H1 (cell line): ENCODE data around the gene SPTB. TPM values are rescaled to one million over a fixed set of nuclear protein-coding genes. Genes with fewer than 3 reads are reported as not detected.
A peak's percentile ranks its signal among the peaks of the same experiment; 100 is the strongest.

ENCODE experiments used
- CTCF ChIA-PET: fragments of 300-600 bp; sonication (Branson Sonifier 250); formaldehyde crosslinking; loops from one replicate; lab custom pipeline; 2021; ENCODE audit not compliant: partially characterized antibody; lab: Charles Lee
- POLR2A ChIA-PET: fragments of 300-600 bp; sonication (Branson Sonifier 250); formaldehyde crosslinking; loops from one replicate; lab custom pipeline; 2021; ENCODE audit warnings: inconsistent platforms; ENCODE audit not compliant: partially characterized antibody; lab: Charles Lee
- DNase-seq, 2 experiments: peaks; one replicate each; pipeline versions ENCODE4 v3.0.0 to v3.0.0-alpha.2; 2010 to 2022; ENCODE audit warnings: low spot score in 2 of 2, low read depth in 1 of 2, mixed read lengths in 1 of 2
- FAIRE-seq: peaks from 2 replicates; lab custom pipeline; 2011; peaks lifted over from hg19 to GRCh38; lab: Jason Lieb, UNC
- H2AFZ ChIP-seq: 2 replicates; pipeline ENCODE4 v1.8.1; 2012; ENCODE audit warnings: low read length, inconsistent platforms
- H2AK5ac ChIP-seq: 2 replicates; pipeline ENCODE4 v1.6.1; 2013; ENCODE audit warnings: low read depth, low read length
- H2BK120ac ChIP-seq: replicated peaks from 2 replicates; pipeline ENCODE3; 2013; ENCODE audit warnings: low read depth, low read length, inconsistent platforms
- H2BK12ac ChIP-seq: 2 replicates; pipeline ENCODE4 v1.6.1; 2013; ENCODE audit warnings: low read depth, low read length
- H2BK15ac ChIP-seq: 2 replicates; pipeline ENCODE4 v1.6.1; 2013; ENCODE audit warnings: low read length
- H2BK20ac ChIP-seq: 2 replicates; pipeline ENCODE4 v1.6.1; 2013; ENCODE audit warnings: low read length
- H2BK5ac ChIP-seq: 2 replicates; pipeline ENCODE4 v1.6.1; 2013; ENCODE audit warnings: low read depth, low read length
- H3K14ac ChIP-seq: 2 replicates; pipeline ENCODE4 v1.6.1; 2013; ENCODE audit warnings: inconsistent platforms; ENCODE audit not compliant: insufficient read length
- H3K18ac ChIP-seq: 2 replicates; pipeline ENCODE4 v1.6.1; 2013; ENCODE audit warnings: low read length; ENCODE audit errors: extremely low read depth
- H3K23ac ChIP-seq: 2 replicates; pipeline ENCODE4 v1.6.1; 2013; ENCODE audit warnings: inconsistent platforms; ENCODE audit not compliant: insufficient read length
- H3K23me2 ChIP-seq: 2 replicates; pipeline ENCODE4 v1.6.1; 2013; ENCODE audit warnings: low read depth, low read length
- H3K27ac ChIP-seq: 2 replicates; pipeline ENCODE4 v1.6.1; 2011; ENCODE audit warnings: low read depth, low read length, inconsistent platforms
- H3K27me3 ChIP-seq, 4 experiments: replicated peaks in 1 of 4; 1 replicate in 1 of 4; 2 replicates in 3 of 4; pipeline versions ENCODE4 v1.6.1 to v1.8.1; 2011 to 2013; ENCODE audit warnings: low read length in 3 of 4, mild to moderate bottlenecking in 3 of 4, inconsistent platforms in 2 of 4, mixed read lengths in 2 of 4, moderate library complexity in 1 of 4; ENCODE audit not compliant: control insufficient read depth in 3 of 4, insufficient read depth in 3 of 4; ENCODE audit errors: extremely low read depth in 1 of 4
- H3K36me3 ChIP-seq, 4 experiments: 2 replicates each; pipeline versions ENCODE4 v1.6.1 to v1.8.1; 2011 to 2013; ENCODE audit warnings: mild to moderate bottlenecking in 4 of 4, low read length in 3 of 4, moderate library complexity in 2 of 4, control low read depth in 1 of 4, inconsistent platforms in 1 of 4; ENCODE audit not compliant: insufficient read depth in 4 of 4, control insufficient read depth in 2 of 4
- H3K4ac ChIP-seq: replicated peaks from 2 replicates; pipeline ENCODE3; 2013; ENCODE audit warnings: low read length, low read depth, mixed read lengths, inconsistent platforms; ENCODE audit not compliant: insufficient read length
- H3K4me1 ChIP-seq, 4 experiments: replicated peaks in 1 of 4; 1 replicate in 1 of 4; 2 replicates in 3 of 4; pipeline versions ENCODE4 v1.6.1 to v1.8.1; 2011 to 2013; ENCODE audit warnings: low read length in 3 of 4, inconsistent platforms in 2 of 4, mixed read lengths in 1 of 4; ENCODE audit not compliant: insufficient read depth in 4 of 4, control insufficient read depth in 3 of 4
- H3K4me2 ChIP-seq, 2 experiments: 2 replicates each; pipeline versions ENCODE4 v1.6.1 to v1.8.1; 2011 to 2013; ENCODE audit warnings: low read depth in 2 of 2, low read length in 2 of 2, control low read depth in 1 of 2, inconsistent platforms in 1 of 2, mild to moderate bottlenecking in 1 of 2; ENCODE audit not compliant: insufficient read depth in 1 of 2
- H3K4me3 ChIP-seq, 4 experiments: fragments of 200-600, 300-600 bp in 1 of 4; sonication (generic), shearing (Covaris generic), sonication (Bioruptor Twin) in 1 of 4; 2 replicates each; pipeline versions ENCODE4 v1.5.1 to v1.8.1; 2011 to 2016; ENCODE audit warnings: low read length in 4 of 4, low read depth in 3 of 4, control low read depth in 2 of 4, inconsistent platforms in 2 of 4, mild to moderate bottlenecking in 2 of 4, mixed read lengths in 1 of 4, moderate library complexity in 1 of 4; ENCODE audit not compliant: insufficient read depth in 2 of 4; ENCODE audit errors: extremely low read depth in 1 of 4
- H3K56ac ChIP-seq: replicated peaks from 2 replicates; pipeline ENCODE3; 2013; ENCODE audit warnings: low read depth, mild to moderate bottlenecking, mixed read lengths, low read length, inconsistent platforms; ENCODE audit not compliant: insufficient read length
- H3K79me1 ChIP-seq: 2 replicates; pipeline ENCODE4 v1.6.1; 2013; ENCODE audit warnings: low read depth, low read length, control low read depth
- H3K79me2 ChIP-seq, 2 experiments: 2 replicates each; pipeline versions ENCODE4 v1.6.1 to v1.8.1; 2012 to 2013; ENCODE audit warnings: low read length in 2 of 2, mild to moderate bottlenecking in 2 of 2, inconsistent platforms in 1 of 2; ENCODE audit not compliant: insufficient read depth in 2 of 2, control insufficient read depth in 1 of 2
- H3K9ac ChIP-seq, 4 experiments: replicated peaks in 1 of 4; 1 replicate in 1 of 4; 2 replicates in 3 of 4; pipeline versions ENCODE4 v1.6.1 to v1.8.1; 2011 to 2013; ENCODE audit warnings: low read depth in 3 of 4, low read length in 3 of 4, control low read depth in 2 of 4, mild to moderate bottlenecking in 2 of 4, moderate library complexity in 2 of 4, inconsistent platforms in 1 of 4; ENCODE audit errors: extremely low read depth in 1 of 4
- H3K9me3 ChIP-seq, 2 experiments: 2 replicates each; pipeline versions ENCODE4 v1.6.1 to v1.8.1; 2012 to 2013; ENCODE audit warnings: mild to moderate bottlenecking in 2 of 2, moderate library complexity in 2 of 2, control low read depth in 1 of 2, inconsistent platforms in 1 of 2, low read depth in 1 of 2, low read length in 1 of 2, mixed read lengths in 1 of 2; ENCODE audit not compliant: insufficient read depth in 2 of 2
- H4K20me1 ChIP-seq, 2 experiments: replicated peaks in 1 of 2; 2 replicates each; pipeline versions ENCODE3 to v1.8.1; 2011 to 2013; ENCODE audit warnings: inconsistent platforms in 2 of 2, low read length in 2 of 2, mild to moderate bottlenecking in 1 of 2; ENCODE audit not compliant: insufficient read depth in 2 of 2, control insufficient read depth in 1 of 2
- H4K5ac ChIP-seq: 2 replicates; pipeline ENCODE4 v1.6.1; 2013; ENCODE audit warnings: low read length, low read depth, mixed read lengths, inconsistent platforms; ENCODE audit not compliant: insufficient read length
- H4K8ac ChIP-seq: 2 replicates; pipeline ENCODE4 v1.8.0; 2013; ENCODE audit warnings: mild to moderate bottlenecking, moderate library complexity, low read length, inconsistent platforms; ENCODE audit not compliant: insufficient read depth; ENCODE audit errors: extremely low read depth
- H4K91ac ChIP-seq: replicated peaks from 2 replicates; pipeline ENCODE3; 2013; ENCODE audit warnings: low read length, mixed read lengths, inconsistent platforms; ENCODE audit not compliant: insufficient read length
- NRF1 ChIP-seq: IDR thresholded peaks from 2 replicates; pipeline ENCODE4 v1.6.1; 2011; ENCODE audit warnings: mild to moderate bottlenecking, low read depth, low read length, improper control_type of control experiment
- WGBS, 2 experiments: shearing (Covaris generic) in 1 of 2; methylation state at CpG; one replicate each; pipeline versions ENCODE4 v1.1.6 to v1.1.7; 2013 to 2015; ENCODE audit warnings: low lambda C conversion rate in 2 of 2, mixed read lengths in 2 of 2, inconsistent platforms in 1 of 2, low coverage in 1 of 2, missing lambda C conversion rate in 1 of 2; ENCODE audit not compliant: insufficient replicate concordance in 2 of 2, insufficient coverage in 1 of 2, insufficient read length in 1 of 2; ENCODE audit errors: extremely low coverage in 1 of 2, missing lambda C conversion rate in 1 of 2; 5-methylcytosine and 5-hydroxymethylcytosine counted together
- polyA plus RNA-seq, 7 experiments: library from polyadenylated mRNA; depleted of rRNA in 3 of 7; stranded (reverse) in 5 of 7; unstranded in 2 of 7; fragments of >200 nt in 5 of 7; fragments of 200-250 nt in 2 of 7; gene quantifications; 1 replicate in 5 of 7; 2 replicates in 1 of 7; 4 replicates in 1 of 7; pipeline versions ENCODE4 v1.2.1 to v1.2.3, GENCODE V29; 2011 to 2013; ENCODE audit warnings: missing spikeins in 2 of 7, mixed read lengths in 2 of 7
- total RNA-seq: library from RNA; stranded (reverse); fragmentation: NEBNext Ultra II Directional; extraction: Animal tissue kit (Norgen Biotek cat#: 25700); gene quantifications from 2 replicates; pipeline ENCODE4 v1.2.1, GENCODE V29; 2021
- TF ChIP-seq, protein P1 (sequence below): IDR thresholded peaks from 2 replicates; pipeline ENCODE4 v1.6.1; 2012; ENCODE audit warnings: low read length, inconsistent platforms

Gene SPTB
- total and polyA plus RNA-seq, 2 of the 8 experiments (the other 6 are each of a cell fraction or from before 2014, with no cell fraction given), result 0.30 to 2.4 TPM

DNA sequence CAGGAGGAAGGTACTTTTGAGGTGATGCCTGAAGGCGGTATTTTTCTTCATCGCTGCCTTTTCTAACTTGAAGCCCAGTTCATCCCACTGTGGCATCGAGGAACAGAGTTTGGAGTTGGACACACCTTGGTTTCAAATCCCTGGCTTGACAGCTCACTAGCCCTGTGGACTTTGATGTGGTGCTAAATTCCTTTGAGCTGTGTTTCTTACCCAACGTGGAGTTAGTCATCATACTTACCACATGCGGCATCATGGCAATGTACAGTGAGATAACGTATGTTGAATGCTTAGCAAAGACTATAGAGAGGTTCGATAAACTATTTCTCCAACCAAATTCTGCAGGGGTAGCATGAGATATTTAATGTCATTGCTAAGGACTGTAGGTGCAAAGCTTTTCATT is 172.0 kb downstream of the SPTB start:
- Histone ChIP-seq H3K79me2 (peaks cover 23 to 78% of the 10 kb centered on the region in 2 experiments), H3K4me1 (peaks cover 22 to 46% (median 36%) of the 10 kb centered on the region in 4 experiments), H2AFZ (no peak overlapping the region), H2BK12ac (no peak overlapping the region; the same call in 1 of the 2 replicates), H4K5ac (no peak overlapping the region), H2BK20ac (peak overlapping the region; percentile 27; the same call in 1 of the 2 replicates), H3K79me1 (peaks cover 17% of the 10 kb centered on the region; the same call in 1 of the 2 replicates), H3K4ac (no peak overlapping the region), H3K4me2 (peak overlapping the region; percentile 94 to 96), H2BK15ac (no peak overlapping the region), H3K27ac (no peak overlapping the region), H3K23me2 (peaks cover 19% of the 10 kb centered on the region), H3K14ac (no peak overlapping the region), H4K20me1 (peaks cover 9 to 14% of the 10 kb centered on the region in 2 experiments), H3K9ac (no peak overlapping the region), H4K8ac (no peak overlapping the region), H3K36me3 (peaks cover 0 to 6% (median 0%) of the 10 kb centered on the region in 4 experiments; a peak in 2 of 8 replicates), H2AK5ac (peak overlapping the region; percentile 79; the same call in 1 of the 2 replicates), H3K27me3 (no peaks in the 10 kb centered on the region), H3K4me3 (peak overlapping the region in 2 of 4 experiments; percentile 6 to 80; a peak in 4 of 8 replicates), H3K9me3 (peaks cover 0 to under 1% of the 10 kb centered on the region in 2 experiments; a peak in 2 of 4 replicates), H4K91ac (peak overlapping the region; percentile 12), H2BK5ac (no peak overlapping the region), H2BK120ac (peak overlapping the region; percentile 45), H3K23ac (no peak overlapping the region), H3K18ac (no peak overlapping the region), H3K56ac (no peak overlapping the region)
- no peak for TF ChIP-seq NRF1
- TF ChIP-seq, protein P1, sequence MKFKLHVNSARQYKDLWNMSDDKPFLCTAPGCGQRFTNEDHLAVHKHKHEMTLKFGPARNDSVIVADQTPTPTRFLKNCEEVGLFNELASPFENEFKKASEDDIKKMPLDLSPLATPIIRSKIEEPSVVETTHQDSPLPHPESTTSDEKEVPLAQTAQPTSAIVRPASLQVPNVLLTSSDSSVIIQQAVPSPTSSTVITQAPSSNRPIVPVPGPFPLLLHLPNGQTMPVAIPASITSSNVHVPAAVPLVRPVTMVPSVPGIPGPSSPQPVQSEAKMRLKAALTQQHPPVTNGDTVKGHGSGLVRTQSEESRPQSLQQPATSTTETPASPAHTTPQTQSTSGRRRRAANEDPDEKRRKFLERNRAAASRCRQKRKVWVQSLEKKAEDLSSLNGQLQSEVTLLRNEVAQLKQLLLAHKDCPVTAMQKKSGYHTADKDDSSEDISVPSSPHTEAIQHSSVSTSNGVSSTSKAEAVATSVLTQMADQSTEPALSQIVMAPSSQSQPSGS, result 0 out of 2 replicates have a peak, but pooled peaks have one; percentile 5
- FAIRE-seq (no peak), DNase-seq (no peak)
- ChIA-PET CTCF (interaction anchor here (1.5 to 9.3 kb wide), 7 partner anchors 9 to 278 kb away, joined by 4 to 74 read pairs (median 16); no protein-coding TSS in a partner anchor), POLR2A (interaction anchor here (0.9 to 7.8 kb wide), 7 partner anchors 8 to 203 kb away, joined by 3 to 102 read pairs (median 3); partner anchors contain the start of gene ZBTB1)
- WGBS, 2 experiments, result 65% methylated on average over 7 of the region's 7 CpGs; no CpG with 5 or more reads in 1 of the 2 experiments
